ENCODE measurements around the gene MINDY4.

MINDY4 gene

GRCh38 chr7:30877015-30877769 is 106.0 kb downstream of the MINDY4 start:
- in situ Hi-C loops (cut with HindIII; ENCODE audit: low sequenced_read_pairs) = no loop called here
- no peak for TF ChIP-seq CTCF (IDR thresholded peaks at IDR 0.05; ENCODE audit: low read depth, low read length)
- no peak for DNase-seq (ENCODE audit: low read depth, low spot score)
- H3K4me3 ChIP-seq (ENCODE audit: low read depth, low read length) = no peak overlapping the region

GRCh38 chr7:30877993-30878392 is 106.8 kb downstream of the MINDY4 start:
- H3K4me3 ChIP-seq (ENCODE audit: low read depth, low read length) = no peak overlapping the region
- no peak for TF ChIP-seq CTCF (IDR thresholded peaks at IDR 0.05; ENCODE audit: low read depth, low read length)
- DNase-seq (ENCODE audit: low read depth, low spot score) = no peak
- in situ Hi-C loops (cut with HindIII; ENCODE audit: low sequenced_read_pairs) = no loop called here

- TF ChIP-seq CTCF (IDR thresholded peaks at IDR 0.05; ENCODE audit: low read depth, low read length) = no peak
- DNase-seq (ENCODE audit: low read depth, low spot score) = no peak
- no peak overlapping the region for H3K4me3 ChIP-seq (ENCODE audit: low read depth, low read length)
- in situ Hi-C loops (cut with HindIII; ENCODE audit: low sequenced_read_pairs) = no loop called here
Measured at GRCh38 chr7:30879139-30880124, 108.2 kb downstream of the MINDY4 start.

GRCh38 chr7:30880125-30880720 is 109.0 kb downstream of the MINDY4 start:
- H3K4me3 ChIP-seq (ENCODE audit: low read depth, low read length) = no peak overlapping the region
- TF ChIP-seq CTCF (IDR thresholded peaks at IDR 0.05; ENCODE audit: low read depth, low read length) = no peak
- in situ Hi-C loops (cut with HindIII; ENCODE audit: low sequenced_read_pairs) = no loop called here
- no peak for DNase-seq (ENCODE audit: low read depth, low spot score)

- H3K4me3 ChIP-seq (ENCODE audit: low read depth, low read length) = no peak overlapping the region
- in situ Hi-C loops (cut with HindIII; ENCODE audit: low sequenced_read_pairs) = no loop called here
- no peak for TF ChIP-seq CTCF (IDR thresholded peaks at IDR 0.05; ENCODE audit: low read depth, low read length)
- DNase-seq (ENCODE audit: low read depth, low spot score) = no peak
Measured at GRCh38 chr7:30880941-30881340, 109.7 kb downstream of the MINDY4 start.

GRCh38 chr7:30881448-30881847 is 110.2 kb downstream of the MINDY4 start:
- no peak overlapping the region for H3K4me3 ChIP-seq (ENCODE audit: low read depth, low read length)
- DNase-seq (ENCODE audit: low read depth, low spot score) = no peak
- in situ Hi-C loops (cut with HindIII; ENCODE audit: low sequenced_read_pairs) = no loop called here
- no peak for TF ChIP-seq CTCF (IDR thresholded peaks at IDR 0.05; ENCODE audit: low read depth, low read length)

Measured in astrocyte of the spinal cord (primary cell).